Lower leg skin (tissue), 3 donors: ENCODE measurements around the gene KRTAP5-4.

Experiments used
- CTCF ChIP-seq, 3 donors: fragments of 450-650 bp; IDR thresholded peaks; one replicate each; pipeline ENCODE4 v1.5.1; 2016; ENCODE audit warnings: antibody characterized with exemption in 3 of 3, mild to moderate bottlenecking in 3 of 3, moderate library complexity in 2 of 3
- POLR2A ChIP-seq, 2 donors: fragments of 450-650 bp; IDR thresholded peaks; one replicate each; pipeline ENCODE4 v1.6.1; 2016 to 2017; ENCODE audit warnings: antibody characterized with exemption in 2 of 2, mild to moderate bottlenecking in 1 of 2, moderate library complexity in 1 of 2

- TF ChIP-seq POLR2A (IDR thresholded peaks at IDR 0.05) (no peak), CTCF (IDR thresholded peaks at IDR 0.05) (no peak)
These were observed 37.6 kb upstream of the KRTAP5-4 start for GRCh38 chr11:1659506-1659905.
